Psoas muscle (tissue), 8 donors: ENCODE data around the gene LGALS16. TPM values are rescaled to one million over a fixed set of nuclear protein-coding genes. Genes with fewer than 3 reads are reported as not detected.
"Not testable (repeated sequence)": the region's sequence is repeated elsewhere in the genome, so short reads cannot be mapped to it uniquely, and the experiment has no call there.

Experiments
- ATAC-seq, 4 donors: fragments of 200-7000 bp; cut with Tn5 transposase; one replicate each; pipeline ENCODE4 v1.9.1; 2020; ENCODE audit warnings: moderate library complexity in 3 of 4, mild to moderate bottlenecking in 2 of 4
- DNase-seq, 2 donors: peaks; one replicate each; pipeline ENCODE4 v3.0.0-alpha.2; 2020
- H3K27ac ChIP-seq: fragments of 200-600 bp; one replicate; pipeline ENCODE4 v1.8.0; 2022
- H3K27me3 ChIP-seq, 3 donors: fragments of 200-600 bp in 1 of 3; one replicate each; pipeline versions ENCODE4 v1.6.1 to v1.8.0; 2013 to 2022; ENCODE audit warnings: low read length in 2 of 3, mild to moderate bottlenecking in 2 of 3, moderate library complexity in 1 of 3; ENCODE audit not compliant: insufficient read depth in 3 of 3
- H3K36me3 ChIP-seq, 2 donors: fragments of 200-600 bp in 1 of 2; one replicate each; pipeline versions ENCODE4 v1.6.1 to v1.8.0; 2013 to 2022; ENCODE audit warnings: low read depth in 1 of 2, mild to moderate bottlenecking in 1 of 2, moderate library complexity in 1 of 2; ENCODE audit not compliant: insufficient read depth in 1 of 2
- H3K4me1 ChIP-seq: fragments of 200-600 bp; one replicate; pipeline ENCODE4 v1.8.0; 2022
- H3K4me3 ChIP-seq: fragments of 200-600 bp; one replicate; pipeline ENCODE4 v1.8.0; 2022; ENCODE audit warnings: mild to moderate bottlenecking
- H3K9me3 ChIP-seq: fragments of 200-600 bp; one replicate; pipeline ENCODE4 v1.8.0; 2022
- CTCF ChIP-seq: fragments of 200-600 bp; IDR thresholded peaks from one replicate; pipeline ENCODE4 v1.8.0; 2022; ENCODE audit warnings: antibody characterized with exemption
- WGBS, 3 donors: extraction: QIAGEN DNeasy Blood & Tissue Kit; methylation state at CpG; one replicate each; pipeline versions ENCODE4 v1.1.6 to v1.1.7; 2013; 5-methylcytosine and 5-hydroxymethylcytosine counted together
- intact Hi-C, 2 donors: fragments of 100-400 bp; cut with DNase I; formaldehyde crosslinking; loops; one replicate each; pipeline versions ENCODE4 v1.11.0 to v1.14.2; 2022
- polyA plus RNA-seq, 3 donors: library from polyadenylated mRNA; stranded (reverse); fragments of 200-250 nt; gene quantifications; one replicate each; pipeline ENCODE4 v1.2.3, GENCODE V29; 2013
- total RNA-seq, 4 donors: library from RNA; stranded (reverse); fragmentation: NEBNext Ultra II Directional in 2 of 4; extraction: Animal tissue kit (Norgen Biotek cat#: 25700) in 2 of 4; gene quantifications; one replicate each; pipeline versions ENCODE4 v1.2.1 to v1.2.4, GENCODE V29; 2021 to 2023
- donor health status: healthy with polysubstance abuse.
- donor health status: DM: no; HTN: no; CAD: no; lungs with moderate emphysema.
- donor health status: Bipolar disorder and iron deficiency.
- donor health status: healthy.
- donor health status: DM: yes; HTN: yes; CAD: no.
- donor health status: DM: no; HTN: no; CAD: no.
- donor health status: DM: no; HTN: no; CAD: no.
- donor health status: DM: yes; HTN: yes; CAD: no.

LGALS16 gene
- total and polyA plus RNA-seq, 7 donors: not detected

- ATAC-seq: no peak
- Histone ChIP-seq H3K27ac (no peak overlapping the region), H3K9me3 (no peaks in the 10 kb centered on the region), H3K27me3 (no peaks in the 10 kb centered on the region), H3K4me1 (peaks cover 12% of the 10 kb centered on the region), H3K36me3 (peaks cover 3 to 38% of the 10 kb centered on the region in 2 donors), H3K4me3 (no peak overlapping the region)
- no peak for TF ChIP-seq CTCF
- intact Hi-C loops: loop anchor here in 1 of 2 donors (5.0 kb wide), 1 partner anchor 83 kb away; no protein-coding TSS in a partner anchor
- WGBS, 3 donors: 77 to 79% (median 78%) methylated on average over 5 of the region's 5 CpGs
- DNase-seq: no peak
Observed at GRCh38 chr19:39684267-39684666, 28.6 kb downstream of the LGALS16 start.

GRCh38 chr19:39686739-39687138, 31.0 kb downstream of the LGALS16 start:
- no peaks in the 10 kb centered on the region for H3K9me3 ChIP-seq
- no peak overlapping the region for H3K27ac ChIP-seq
- peaks cover 3 to 38% of the 10 kb centered on the region in 2 donors for H3K36me3 ChIP-seq
- DNase-seq (no peak), ATAC-seq (no peak)
- intact Hi-C loops: no loop called here
- no peaks in the 10 kb centered on the region for H3K27me3 ChIP-seq
- no peaks in the 10 kb centered on the region for H3K4me1 ChIP-seq
- no peak overlapping the region for H3K4me3 ChIP-seq
- WGBS, 3 donors: 65 to 82% (median 72%) methylated on average over 3 of the region's 3 CpGs
- TF ChIP-seq CTCF: no peak

DNA sequence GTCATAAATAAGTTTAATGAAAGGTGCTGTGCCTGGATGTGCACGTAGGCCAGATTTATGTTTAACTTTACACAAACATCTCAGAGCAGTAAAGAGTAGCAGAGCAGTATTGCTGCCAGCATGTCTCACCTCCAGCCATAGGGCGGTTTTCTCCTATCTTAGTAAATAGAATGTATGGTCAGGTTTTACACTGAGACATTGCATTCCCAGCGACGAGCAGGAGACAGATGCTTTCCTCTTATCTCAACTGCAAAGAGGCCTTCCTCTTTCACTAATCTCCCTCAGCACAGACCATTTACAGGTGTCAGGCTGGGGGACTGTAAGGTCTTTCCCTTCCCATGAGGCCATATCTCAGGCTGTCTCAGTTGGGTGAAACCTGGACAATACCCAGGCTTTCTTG, 32.9 kb downstream of the LGALS16 start:
- peaks cover 3 to 23% of the 10 kb centered on the region in 2 donors for H3K36me3 ChIP-seq
- WGBS, 3 donors: 83 to 93% (median 90%) methylated on average over 4 of the region's 4 CpGs
- H3K27ac ChIP-seq, H3K27me3 ChIP-seq, intact Hi-C loops, H3K4me1 ChIP-seq, H3K9me3 ChIP-seq, H3K4me3 ChIP-seq, DNase-seq, ATAC-seq: not testable (repeated sequence)

DNA sequence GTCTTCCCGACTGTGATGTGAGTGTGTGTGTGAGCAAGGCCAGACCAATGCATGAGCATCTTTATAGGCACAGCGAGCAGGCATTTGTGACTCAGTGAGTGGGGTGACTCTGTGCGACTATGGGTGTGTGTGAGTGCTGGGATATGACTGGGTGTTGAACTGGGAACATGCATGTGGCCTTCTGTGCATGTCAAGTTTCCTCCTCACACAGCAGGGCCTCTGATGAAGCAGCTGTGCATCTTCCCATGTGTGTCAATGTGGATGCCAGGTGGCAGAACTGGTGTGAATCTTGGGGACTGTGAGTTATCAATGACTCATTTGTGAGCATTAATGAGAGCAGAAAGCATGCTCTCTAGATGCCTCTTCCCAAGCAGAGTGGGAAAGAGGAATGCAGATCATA, 36.5 kb downstream of the LGALS16 start:
- ATAC-seq (no peak), DNase-seq (no peak)
- H3K36me3 ChIP-seq: no peaks in the 10 kb centered on the region
- H3K27me3 ChIP-seq: no peaks in the 10 kb centered on the region
- WGBS, 3 donors: 75 to 79% (median 77%) methylated on average over 3 of the region's 3 CpGs
- no peak for TF ChIP-seq CTCF
- intact Hi-C loops: no loop called here
- H3K9me3 ChIP-seq: no peaks in the 10 kb centered on the region
- no peaks in the 10 kb centered on the region for H3K4me1 ChIP-seq
- H3K27ac ChIP-seq: no peak overlapping the region
- no peak overlapping the region for H3K4me3 ChIP-seq

- DNase-seq (no peak), ATAC-seq (no peak)
- Histone ChIP-seq H3K9me3 (no peaks in the 10 kb centered on the region), H3K27me3 (no peaks in the 10 kb centered on the region), H3K36me3 (no peaks in the 10 kb centered on the region), H3K27ac (no peak overlapping the region), H3K4me1 (no peaks in the 10 kb centered on the region), H3K4me3 (no peak overlapping the region)
- WGBS, 3 donors: 61 to 93% (median 77%) methylated on average over 1 of the region's 1 CpG
- intact Hi-C loops: no loop called here
- TF ChIP-seq CTCF: no peak
Observed at GRCh38 chr19:39692822-39693221, 37.1 kb downstream of the LGALS16 start.
